ENCODE data around the gene PRTG. TPM values are rescaled to one million over a fixed set of nuclear protein-coding genes. Genes with fewer than 3 reads are reported as not detected.

The PRTG gene
- total and polyA plus RNA-seq, 4 donors: 0.05 to 2.4 (median 0.25) TPM

DNA sequence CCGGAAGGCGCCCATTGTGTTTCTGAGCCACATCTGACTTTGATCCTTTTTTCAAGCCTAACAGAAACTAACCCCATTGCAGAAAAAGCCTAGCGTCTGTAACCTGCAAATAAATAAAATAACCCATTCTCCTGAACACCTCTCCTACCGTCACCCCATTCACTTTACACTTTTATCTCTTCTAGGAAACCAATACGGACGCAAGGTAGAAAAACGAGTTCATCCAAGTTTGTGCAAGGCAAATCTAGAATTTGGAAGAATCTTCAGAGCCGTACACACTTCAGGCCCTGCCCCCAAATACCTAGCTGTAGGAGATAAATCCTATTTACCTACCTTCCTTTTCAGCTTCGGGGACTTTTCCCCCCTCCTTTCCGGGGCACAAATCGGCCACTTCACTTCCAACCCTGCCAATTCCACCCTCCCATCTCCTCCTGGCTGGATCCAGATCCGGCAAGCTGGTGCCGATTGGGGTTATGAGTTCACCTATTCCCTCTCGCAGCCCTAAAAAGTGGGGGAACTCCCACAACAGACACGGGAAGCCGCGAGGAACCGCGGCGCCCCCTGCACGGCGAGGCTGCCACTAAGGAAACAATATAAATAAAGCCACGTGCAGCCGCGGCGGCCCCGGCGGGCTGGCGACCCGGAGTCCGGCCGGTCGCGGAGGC, 987 bp downstream of the PRTG start:
- Histone ChIP-seq H3K27ac (ENCODE audit: low read depth in 1 of 2, low read length in 2 of 2) (no peak overlapping the region), H3K4me3 (ENCODE audit: low read depth in 1 of 3, low read length in 3 of 3) (peak overlapping the region; percentile 26 to 65 (median 62))
- peak; percentile 36 for DNase-seq (ENCODE audit: low spot score)

More for the DNA sequence above, 987 bp downstream of the PRTG start:
- peak overlapping the region in 1 of 2 donors; percentile 7 for H3K9ac ChIP-seq (ENCODE audit: low read depth in 1 of 2, low read length in 2 of 2)
- WGBS: 3% methylated on average over 34 of the region's 34 CpGs
- H3K9me3 ChIP-seq (ENCODE audit: control insufficient read depth in 4 of 4, low read length in 3 of 4): no peaks in the 10 kb centered on the region
- H3K36me3 ChIP-seq (ENCODE audit: control insufficient read depth in 4 of 4, insufficient read depth in 3 of 4, low read depth in 1 of 4, low read length in 3 of 4): no peaks in the 10 kb centered on the region
- TF ChIP-seq REST (IDR thresholded peaks at IDR 0.05) (no peak), SP1 (IDR thresholded peaks at IDR 0.05) (no peak), TAF1 (conservative IDR thresholded peaks at IDR 0.05) (no peak), NR2F2 (IDR thresholded peaks at IDR 0.05) (no peak), EGR1 (IDR thresholded peaks at IDR 0.05; ENCODE audit: low read depth in 2 of 2) (no peak), FOXA1 (IDR thresholded peaks at IDR 0.05) (no peak), RAD21 (IDR thresholded peaks at IDR 0.05) (no peak), YY1 (IDR thresholded peaks at IDR 0.05) (no peak), MAX (IDR thresholded peaks at IDR 0.05) (no peak), HNF4A (conservative IDR thresholded peaks at IDR 0.05) (no peak), GABPA (IDR thresholded peaks at IDR 0.05 in 1 of 2, conservative IDR thresholded peaks at IDR 0.05 in 1 of 2) (no peak), JUND (IDR thresholded peaks at IDR 0.05) (no peak), ATF3 (IDR thresholded peaks at IDR 0.05) (no peak)
- TF ChIP-seq, protein P1, sequence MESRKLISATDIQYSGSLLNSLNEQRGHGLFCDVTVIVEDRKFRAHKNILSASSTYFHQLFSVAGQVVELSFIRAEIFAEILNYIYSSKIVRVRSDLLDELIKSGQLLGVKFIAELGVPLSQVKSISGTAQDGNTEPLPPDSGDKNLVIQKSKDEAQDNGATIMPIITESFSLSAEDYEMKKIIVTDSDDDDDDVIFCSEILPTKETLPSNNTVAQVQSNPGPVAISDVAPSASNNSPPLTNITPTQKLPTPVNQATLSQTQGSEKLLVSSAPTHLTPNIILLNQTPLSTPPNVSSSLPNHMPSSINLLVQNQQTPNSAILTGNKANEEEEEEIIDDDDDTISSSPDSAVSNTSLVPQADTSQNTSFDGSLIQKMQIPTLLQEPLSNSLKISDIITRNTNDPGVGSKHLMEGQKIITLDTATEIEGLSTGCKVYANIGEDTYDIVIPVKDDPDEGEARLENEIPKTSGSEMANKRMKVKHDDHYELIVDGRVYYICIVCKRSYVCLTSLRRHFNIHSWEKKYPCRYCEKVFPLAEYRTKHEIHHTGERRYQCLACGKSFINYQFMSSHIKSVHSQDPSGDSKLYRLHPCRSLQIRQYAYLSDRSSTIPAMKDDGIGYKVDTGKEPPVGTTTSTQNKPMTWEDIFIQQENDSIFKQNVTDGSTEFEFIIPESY (IDR thresholded peaks at IDR 0.05): no peak
- TF ChIP-seq, protein P2, sequence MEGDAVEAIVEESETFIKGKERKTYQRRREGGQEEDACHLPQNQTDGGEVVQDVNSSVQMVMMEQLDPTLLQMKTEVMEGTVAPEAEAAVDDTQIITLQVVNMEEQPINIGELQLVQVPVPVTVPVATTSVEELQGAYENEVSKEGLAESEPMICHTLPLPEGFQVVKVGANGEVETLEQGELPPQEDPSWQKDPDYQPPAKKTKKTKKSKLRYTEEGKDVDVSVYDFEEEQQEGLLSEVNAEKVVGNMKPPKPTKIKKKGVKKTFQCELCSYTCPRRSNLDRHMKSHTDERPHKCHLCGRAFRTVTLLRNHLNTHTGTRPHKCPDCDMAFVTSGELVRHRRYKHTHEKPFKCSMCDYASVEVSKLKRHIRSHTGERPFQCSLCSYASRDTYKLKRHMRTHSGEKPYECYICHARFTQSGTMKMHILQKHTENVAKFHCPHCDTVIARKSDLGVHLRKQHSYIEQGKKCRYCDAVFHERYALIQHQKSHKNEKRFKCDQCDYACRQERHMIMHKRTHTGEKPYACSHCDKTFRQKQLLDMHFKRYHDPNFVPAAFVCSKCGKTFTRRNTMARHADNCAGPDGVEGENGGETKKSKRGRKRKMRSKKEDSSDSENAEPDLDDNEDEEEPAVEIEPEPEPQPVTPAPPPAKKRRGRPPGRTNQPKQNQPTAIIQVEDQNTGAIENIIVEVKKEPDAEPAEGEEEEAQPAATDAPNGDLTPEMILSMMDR (IDR thresholded peaks at IDR 0.05; ENCODE audit: low read depth, low read length, missing input control): no peak
- peaks cover 11 to 23% (median 13%) of the 10 kb centered on the region in 4 donors for H3K4me1 ChIP-seq (ENCODE audit: control insufficient read depth in 4 of 4, insufficient read depth in 4 of 4, low read length in 3 of 4)
- peaks cover 0 to 17% (median 7%) of the 10 kb centered on the region in 4 donors for H3K27me3 ChIP-seq (ENCODE audit: control insufficient read depth in 4 of 4, insufficient read depth in 4 of 4, low read length in 3 of 4)
